Gastrocnemius medialis (tissue), 4 donors: Measurements from ENCODE around the gene TPSD1.

ENCODE experiments used
- POLR2A ChIP-seq, 2 donors: fragments of 450-650 bp; IDR thresholded peaks; one replicate each; pipeline ENCODE4 v1.6.1; 2017; ENCODE audit warnings: antibody characterized with exemption in 2 of 2, mild to moderate bottlenecking in 2 of 2, moderate library complexity in 2 of 2
- TF ChIP-seq, protein P1 (sequence below), 5 experiments: fragments of 450-650 bp in 3 of 5; fragments of 200-600 bp in 2 of 5; sonication (generic) in 2 of 5; IDR thresholded peaks in 4 of 5; conservative IDR thresholded peaks in 1 of 5; 1 replicate in 4 of 5; 2 replicates in 1 of 5; pipeline ENCODE4 v1.5.1; 2016 to 2019; ENCODE audit warnings: antibody characterized with exemption in 5 of 5, mild to moderate bottlenecking in 3 of 5, moderate library complexity in 3 of 5

DNA sequence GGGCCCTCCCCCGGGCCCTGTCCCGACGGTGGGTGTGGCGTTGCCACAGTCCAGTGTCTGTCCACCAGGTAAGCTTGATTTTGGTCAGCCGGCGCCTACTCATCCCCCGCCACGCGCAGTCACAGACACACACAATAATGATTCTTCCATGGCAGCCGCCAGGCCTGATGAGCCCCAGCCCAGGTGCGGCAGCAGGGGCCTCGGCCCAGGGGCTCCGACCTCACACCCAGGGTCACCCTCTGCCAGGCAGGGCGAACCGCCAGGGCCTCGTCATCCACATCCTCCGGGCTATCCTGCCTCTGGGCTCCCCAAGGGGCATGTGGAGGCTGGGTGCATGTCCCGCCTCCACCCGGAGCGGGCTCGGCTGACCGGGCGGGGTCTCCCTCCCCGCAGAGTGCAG is 38.3 kb upstream of the TPSD1 start:
- TF ChIP-seq POLR2A (IDR thresholded peaks at IDR 0.05), result no peak
- TF ChIP-seq, protein P1, sequence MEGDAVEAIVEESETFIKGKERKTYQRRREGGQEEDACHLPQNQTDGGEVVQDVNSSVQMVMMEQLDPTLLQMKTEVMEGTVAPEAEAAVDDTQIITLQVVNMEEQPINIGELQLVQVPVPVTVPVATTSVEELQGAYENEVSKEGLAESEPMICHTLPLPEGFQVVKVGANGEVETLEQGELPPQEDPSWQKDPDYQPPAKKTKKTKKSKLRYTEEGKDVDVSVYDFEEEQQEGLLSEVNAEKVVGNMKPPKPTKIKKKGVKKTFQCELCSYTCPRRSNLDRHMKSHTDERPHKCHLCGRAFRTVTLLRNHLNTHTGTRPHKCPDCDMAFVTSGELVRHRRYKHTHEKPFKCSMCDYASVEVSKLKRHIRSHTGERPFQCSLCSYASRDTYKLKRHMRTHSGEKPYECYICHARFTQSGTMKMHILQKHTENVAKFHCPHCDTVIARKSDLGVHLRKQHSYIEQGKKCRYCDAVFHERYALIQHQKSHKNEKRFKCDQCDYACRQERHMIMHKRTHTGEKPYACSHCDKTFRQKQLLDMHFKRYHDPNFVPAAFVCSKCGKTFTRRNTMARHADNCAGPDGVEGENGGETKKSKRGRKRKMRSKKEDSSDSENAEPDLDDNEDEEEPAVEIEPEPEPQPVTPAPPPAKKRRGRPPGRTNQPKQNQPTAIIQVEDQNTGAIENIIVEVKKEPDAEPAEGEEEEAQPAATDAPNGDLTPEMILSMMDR (IDR thresholded peaks at IDR 0.05 in 4 of 5, conservative IDR thresholded peaks at IDR 0.05 in 1 of 5), result no peak
